SW 1271 (cell line): ENCODE measurements around the gene UNC45B.
"Not testable (repeated sequence)": the region's sequence is repeated elsewhere in the genome, so short reads cannot be mapped to it uniquely, and the experiment has no call there.

Source experiments
- DNase-seq, 2 experiments: peaks; one replicate each; lab custom pipeline; 2025; lab: John Stamatoyannopoulos, UW

Gene UNC45B, protein sequence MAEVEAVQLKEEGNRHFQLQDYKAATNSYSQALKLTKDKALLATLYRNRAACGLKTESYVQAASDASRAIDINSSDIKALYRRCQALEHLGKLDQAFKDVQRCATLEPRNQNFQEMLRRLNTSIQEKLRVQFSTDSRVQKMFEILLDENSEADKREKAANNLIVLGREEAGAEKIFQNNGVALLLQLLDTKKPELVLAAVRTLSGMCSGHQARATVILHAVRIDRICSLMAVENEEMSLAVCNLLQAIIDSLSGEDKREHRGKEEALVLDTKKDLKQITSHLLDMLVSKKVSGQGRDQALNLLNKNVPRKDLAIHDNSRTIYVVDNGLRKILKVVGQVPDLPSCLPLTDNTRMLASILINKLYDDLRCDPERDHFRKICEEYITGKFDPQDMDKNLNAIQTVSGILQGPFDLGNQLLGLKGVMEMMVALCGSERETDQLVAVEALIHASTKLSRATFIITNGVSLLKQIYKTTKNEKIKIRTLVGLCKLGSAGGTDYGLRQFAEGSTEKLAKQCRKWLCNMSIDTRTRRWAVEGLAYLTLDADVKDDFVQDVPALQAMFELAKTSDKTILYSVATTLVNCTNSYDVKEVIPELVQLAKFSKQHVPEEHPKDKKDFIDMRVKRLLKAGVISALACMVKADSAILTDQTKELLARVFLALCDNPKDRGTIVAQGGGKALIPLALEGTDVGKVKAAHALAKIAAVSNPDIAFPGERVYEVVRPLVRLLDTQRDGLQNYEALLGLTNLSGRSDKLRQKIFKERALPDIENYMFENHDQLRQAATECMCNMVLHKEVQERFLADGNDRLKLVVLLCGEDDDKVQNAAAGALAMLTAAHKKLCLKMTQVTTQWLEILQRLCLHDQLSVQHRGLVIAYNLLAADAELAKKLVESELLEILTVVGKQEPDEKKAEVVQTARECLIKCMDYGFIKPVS

DNA sequence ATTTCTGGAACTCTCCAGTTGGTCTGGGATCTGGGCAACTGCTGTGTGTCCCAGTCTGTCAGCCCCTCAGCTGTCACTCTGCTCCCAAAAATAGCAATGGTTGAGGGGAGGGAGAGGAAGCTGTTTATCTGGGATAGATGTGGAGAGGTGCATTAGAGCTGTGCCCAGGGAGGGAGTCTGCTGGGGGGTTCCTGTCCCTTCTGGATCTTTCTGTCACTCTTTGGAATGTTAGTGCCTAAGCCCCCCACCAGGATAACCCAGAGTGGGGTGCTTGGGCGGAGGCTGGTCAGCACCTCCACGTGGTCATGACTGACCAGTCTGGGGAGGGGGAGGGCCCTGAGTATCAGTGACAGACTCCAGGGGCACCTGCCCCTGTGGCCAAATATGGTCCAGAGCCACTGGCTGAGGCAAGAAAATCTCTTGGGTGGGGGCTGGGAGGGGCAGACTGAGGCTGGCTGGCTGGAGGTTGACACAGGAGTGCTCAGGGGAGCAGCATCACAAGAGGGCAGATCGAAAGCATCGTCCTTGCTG, at the start of gene UNC45B:
Gene UNC45B (plus strand): TSS at position 443 of the 531 bp plus-strand sequence. CDS start 447 bp downstream, outside the sequence.
- DNase-seq: no peak

DNA sequence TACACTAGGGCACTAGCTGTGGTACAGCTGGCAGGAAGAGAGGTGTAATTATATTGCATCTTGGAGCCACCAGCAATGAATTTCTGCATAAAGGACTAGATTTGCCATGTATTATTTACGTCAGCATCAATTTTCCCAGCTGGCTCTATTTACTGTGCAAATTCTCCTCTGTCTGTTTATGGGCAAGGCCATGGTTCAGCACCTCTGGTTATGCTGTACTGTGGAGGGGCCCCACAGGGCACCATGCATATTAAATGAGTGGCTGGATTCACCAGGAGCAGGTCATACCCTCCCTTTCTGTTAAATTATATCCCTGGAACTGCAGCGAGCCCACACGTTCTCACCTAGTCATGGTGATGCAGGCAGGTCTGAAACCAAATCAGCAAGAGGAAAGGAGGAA, 47.7 kb upstream of the UNC45B start:
- DNase-seq: no peak

DNA sequence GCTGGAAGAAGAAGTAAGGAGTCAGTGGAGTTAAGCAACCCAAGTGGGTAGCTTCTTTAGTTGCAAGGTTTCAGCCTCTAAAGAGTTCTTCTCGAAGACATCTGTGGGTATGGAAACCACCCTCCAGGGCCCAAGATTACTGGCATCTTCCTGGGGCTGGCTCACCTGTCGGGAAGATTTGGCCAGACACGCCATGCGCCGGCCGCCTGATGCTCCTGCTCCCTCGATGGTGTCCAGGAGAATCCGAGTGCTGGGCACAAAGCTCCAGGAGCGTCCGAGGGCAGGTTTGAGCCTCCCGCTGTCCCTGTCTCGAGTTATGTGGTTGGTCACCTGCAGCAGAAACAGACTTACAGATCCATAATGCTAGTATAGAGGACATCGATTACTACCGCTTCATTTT, 46.6 kb upstream of the UNC45B start:
- DNase-seq: no peak

DNA sequence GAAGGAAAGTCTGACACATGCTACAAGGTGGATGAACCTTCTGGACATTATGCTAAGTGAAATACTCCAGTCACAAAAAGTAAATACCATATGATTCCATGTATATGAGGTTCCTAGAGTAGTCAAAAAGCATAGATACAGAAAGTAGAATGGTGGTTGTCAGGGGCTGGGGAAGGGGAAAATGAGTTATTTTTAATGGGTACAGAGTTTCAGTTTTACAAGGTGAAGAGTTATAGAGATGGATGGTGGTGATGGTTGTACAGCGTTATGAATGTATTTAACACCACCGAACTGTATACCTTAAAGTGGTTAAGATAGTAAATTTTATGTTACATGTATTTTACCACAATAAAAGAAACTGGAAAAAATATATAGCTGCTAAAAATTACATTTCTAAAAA, 45.9 kb upstream of the UNC45B start:
- no peak for DNase-seq

DNA sequence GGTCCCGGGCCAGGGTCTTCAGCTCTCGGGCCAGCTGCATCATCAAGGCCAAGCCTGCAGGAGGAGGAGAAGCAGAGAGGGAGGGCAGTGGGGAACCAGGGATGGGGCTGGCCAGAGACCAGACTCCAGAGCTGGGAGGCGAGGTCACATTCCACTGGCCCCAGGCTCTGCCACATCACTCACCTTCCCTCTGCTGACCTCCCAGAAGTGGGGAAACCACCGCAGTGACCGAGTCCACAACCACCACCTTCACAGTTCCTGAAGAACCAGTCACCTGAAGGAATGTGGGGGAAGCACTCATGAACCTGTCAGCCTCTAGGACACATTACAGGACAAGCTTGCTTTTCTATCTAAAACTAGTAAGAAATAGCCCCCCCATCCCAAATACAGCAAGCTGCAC, 44.3 kb upstream of the UNC45B start:
- no peak for DNase-seq

DNA sequence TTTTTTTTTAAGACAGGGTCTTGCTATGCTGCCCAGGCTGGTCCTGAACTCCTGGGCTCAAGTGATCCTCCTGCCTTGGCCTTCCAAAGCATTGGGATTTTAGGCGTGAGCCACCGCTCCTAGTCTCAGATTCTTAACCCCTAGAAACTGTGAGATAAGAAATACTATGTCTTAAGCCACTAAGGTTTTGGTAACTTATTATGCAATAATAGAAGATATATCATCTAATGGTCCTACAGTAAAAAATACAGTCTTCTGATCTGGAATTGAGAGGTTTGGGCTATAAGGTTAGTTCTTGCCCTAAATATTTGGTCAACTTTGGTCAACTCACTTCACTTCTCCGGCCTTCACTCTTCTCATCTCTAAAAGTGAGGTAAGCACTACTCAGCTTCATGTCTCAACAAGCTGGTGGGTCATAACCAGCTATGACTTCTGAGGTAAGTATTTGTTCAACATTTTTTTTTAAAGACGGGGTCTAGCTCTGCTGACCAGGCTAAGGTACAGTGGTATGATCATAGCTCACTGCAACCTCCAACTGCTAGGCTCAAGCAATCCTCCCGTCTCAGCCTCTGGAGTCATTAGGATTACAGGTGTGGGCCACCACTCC, 42.7 kb upstream of the UNC45B start:
- DNase-seq: no peak

DNA sequence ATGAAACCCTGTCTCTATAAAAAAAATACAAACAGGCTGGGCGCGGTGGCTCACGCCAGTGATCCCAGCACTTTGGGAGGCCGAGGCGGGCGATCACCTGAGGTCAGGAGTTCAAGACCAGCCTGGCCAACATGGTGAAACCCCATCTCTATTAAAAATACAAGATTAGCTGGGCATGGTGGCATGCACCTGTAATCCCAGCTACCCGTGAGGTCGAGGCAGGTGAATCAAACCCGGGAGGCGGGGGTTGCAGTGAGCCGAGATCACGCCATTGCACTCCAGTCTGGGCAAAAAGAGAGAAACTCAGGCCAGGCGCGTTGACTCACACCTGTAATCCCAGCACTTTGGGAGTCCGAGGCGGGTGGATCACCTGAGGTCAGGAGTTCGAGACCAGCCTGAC, 36.8 kb upstream of the UNC45B start:
- not testable (repeated sequence) for DNase-seq

DNA sequence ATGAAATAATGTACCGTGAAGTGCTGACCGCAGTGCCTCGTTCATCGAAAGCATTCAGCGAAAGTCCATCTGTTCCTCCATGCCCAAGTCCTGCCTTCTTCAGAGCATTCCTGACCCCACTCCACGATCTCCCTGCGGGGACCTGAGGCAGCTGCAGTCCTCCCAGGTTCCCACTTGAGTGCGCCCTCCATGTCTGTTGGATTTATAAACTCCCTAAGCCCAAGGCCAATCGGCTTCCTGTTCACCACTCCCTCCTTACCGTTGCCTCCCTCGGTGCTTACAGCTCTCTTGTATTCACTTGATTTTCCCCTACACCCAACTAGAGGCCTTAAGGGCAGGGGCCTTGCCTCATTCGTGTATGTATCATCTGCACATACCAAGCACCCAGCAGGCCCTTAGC, 30.8 kb upstream of the UNC45B start:
- no peak for DNase-seq

DNA sequence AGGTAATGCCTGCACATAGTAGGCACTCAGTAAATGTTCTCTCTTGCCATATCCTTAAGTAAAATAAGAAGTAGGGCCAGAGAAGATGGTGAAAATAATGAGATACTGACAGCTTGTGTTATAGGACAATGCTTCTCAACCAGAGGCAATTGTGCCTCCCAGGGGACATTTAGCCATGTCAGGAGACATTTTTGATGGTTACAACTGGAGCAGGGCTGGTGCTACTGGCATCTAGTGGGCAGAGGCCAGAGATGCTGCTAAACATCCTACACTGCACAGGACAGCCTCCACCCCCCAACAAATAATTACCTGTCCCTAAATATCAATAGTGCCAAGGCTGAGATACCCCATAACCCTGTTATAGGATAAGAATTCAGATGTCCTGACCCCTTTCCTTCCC, 29.6 kb upstream of the UNC45B start:
- peak; percentile 23 to 52 for DNase-seq

DNA sequence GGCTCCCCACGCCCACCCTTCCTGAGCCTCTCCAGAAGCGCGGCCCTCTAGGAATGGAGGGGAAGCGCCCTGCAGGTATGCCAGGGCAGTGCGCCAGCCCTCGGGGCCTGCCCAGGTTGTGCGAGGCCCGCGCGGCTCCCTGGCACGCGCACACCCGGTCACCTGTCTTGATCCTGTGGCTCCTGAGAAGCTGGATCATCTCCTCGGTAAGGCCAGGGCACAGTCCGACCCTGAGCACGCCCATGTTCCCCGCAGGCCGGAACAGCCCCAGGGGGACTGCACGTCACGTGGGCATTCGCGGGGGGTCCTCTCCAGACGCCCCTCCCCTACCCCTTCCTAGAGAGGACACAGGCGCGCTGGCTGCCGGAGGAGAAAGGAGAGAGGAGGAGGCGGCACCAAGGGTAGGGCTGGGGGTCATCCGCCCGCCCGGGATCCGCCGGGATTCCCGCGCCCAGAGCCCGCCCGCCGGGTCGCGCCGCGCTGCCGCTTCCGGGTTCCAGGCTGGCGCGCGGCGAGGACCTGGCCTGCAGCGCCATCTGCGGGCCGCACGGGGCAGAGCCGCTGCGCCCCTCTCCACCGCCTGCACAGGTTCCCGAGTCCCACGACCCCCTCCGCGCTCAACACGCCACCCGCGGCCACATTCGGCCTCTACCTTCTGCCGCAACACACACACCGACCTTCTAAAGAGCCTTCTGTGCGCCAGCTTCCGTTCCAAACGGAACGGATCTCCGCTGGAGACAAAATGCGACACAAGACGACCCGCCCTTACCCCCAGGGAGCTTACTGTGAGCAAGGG, 28.0 kb upstream of the UNC45B start, which contains the start of gene RAD51D:
Gene RAD51D (minus strand): TSS at position 491 of the 796 bp plus-strand sequence. CDS start 247 bp downstream, at position 244.
- DNase-seq: peak; percentile 23 to 60

DNA sequence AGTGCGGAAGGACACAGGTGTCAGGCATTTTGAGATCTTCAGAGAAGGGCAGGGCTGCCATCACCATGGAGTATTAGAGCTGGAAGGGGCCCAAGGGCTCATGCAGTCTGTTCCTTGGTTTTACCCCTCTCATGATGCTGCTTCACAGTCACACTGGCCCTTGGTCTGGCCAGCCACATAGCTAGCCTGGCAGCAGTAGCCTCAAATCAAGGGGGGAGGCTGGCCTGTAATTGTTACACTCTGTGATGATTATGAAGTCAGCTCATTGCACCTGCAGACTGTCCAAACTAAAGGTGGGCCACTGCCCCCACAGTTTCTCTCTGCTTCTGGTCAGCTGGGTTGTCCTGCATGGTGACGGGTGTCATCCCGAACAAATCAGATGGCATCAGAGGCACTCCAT, 26.3 kb upstream of the UNC45B start, which contains the start of gene FNDC8:
Gene FNDC8 (plus strand): TSS at position 301 of the 400 bp plus-strand sequence. CDS start 79 bp downstream, at position 380.
- no peak for DNase-seq

DNA sequence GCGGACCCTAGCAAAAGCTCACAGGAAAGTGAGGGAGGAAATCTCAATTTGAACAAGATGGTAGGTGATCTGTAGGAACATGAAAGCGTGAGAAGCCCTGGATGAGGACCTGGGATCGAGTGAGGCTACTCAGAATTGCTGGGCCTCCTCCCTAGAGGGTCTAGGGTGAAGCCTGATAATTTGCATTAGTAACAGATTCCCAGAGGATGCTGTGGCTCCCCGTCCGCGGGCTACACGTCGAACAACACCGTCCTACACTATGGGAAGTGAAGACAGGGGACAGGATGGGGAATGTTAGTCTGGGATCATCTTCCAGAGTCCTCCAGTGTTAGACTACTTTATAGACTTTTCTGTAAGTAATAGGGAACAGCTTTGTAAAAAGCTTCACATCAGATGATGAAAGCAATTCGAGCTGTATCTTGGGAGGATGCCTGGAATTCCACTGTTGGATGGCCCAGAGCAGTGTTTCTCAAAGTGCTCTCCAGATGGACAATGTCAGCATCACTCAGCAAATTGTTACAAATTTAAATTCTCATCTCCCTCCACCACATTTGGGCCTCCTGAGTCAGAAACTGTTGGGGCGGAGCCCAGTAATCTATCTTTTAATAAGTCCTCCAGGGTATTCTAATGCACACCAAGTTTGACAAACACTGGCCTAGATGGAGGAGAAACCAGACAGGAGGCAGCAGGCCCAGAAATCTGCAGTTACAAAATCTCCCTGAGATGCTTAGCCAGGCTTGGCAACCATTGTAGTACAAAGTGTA, 19.7 kb upstream of the UNC45B start:
- no peak for DNase-seq

DNA sequence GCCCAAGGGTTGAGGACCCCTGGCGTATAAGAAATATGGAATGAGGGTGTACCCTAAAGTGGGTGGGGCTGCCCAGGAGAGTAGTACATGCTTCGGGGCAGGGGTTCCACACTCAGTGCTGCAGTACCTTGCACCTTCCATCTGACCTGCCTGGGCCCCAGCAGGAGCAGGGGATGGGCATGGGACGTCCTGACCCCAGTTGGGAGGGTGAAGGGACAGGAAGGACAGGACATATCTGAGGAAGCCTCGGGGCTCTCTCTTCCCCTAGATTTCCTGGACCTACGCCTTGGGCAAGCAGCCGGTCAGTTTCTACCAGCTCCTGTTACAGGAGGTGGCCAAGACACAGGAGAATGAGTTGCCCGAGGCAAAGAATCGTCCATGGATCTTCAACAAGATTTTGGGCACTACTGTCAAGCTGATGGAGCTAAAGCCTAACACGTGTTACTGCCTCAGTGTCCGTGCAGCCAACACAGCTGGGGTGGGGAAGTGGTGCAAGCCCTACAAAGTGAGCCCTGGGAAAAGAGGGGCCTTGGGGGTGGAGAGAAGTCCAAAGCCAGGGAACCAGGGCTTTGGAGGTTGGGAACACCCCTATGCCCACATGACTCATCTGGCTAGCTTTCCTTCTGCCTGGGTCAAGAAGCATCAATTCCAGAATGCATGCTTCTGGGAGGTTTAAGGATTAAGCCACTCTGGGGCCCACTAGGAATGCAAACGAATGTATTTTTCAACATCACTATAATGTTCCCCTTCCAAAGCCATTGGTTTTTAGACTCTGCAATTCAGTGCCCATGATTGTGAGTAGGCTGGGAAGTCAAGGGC, 18.3 kb upstream of the UNC45B start:
- DNase-seq: no peak

DNA sequence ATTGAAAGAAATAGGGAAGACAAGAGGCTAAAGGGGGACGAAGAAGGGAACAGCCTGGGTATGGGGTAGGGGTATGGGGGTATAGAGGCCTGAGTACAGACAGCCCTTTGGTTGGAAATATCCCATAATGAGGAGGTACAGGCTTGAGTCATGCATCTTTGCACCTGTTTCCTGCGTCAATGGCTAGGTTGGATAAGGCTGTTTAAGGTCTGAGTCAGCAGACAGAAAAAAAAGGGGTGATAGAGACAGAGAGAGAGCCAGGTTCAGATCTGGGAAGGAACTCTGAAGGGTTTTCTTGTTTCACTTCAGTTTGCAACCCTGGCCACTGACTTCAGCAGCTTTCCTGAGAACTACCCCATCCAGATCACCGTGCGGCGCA, 17.7 kb upstream of the UNC45B start:
- DNase-seq: no peak

DNA sequence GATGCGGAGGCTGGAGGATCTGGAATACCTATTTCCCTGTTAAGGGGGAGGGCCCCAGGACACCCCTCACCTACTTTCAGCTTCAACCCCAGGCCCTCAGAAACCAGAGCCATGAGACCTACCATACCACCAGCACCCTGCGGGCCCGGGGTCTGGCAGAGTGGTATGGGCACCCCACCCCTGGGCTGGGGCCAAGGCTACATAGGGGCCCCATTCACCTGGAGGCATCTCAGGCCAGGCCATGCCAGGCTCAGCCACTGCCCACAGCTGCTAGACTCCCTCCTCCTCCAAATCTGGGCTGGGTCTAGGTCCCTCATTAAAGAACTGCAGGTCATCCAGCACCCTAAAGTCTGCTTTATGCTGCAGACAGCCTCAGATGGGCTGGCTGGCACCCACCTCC, 17.2 kb upstream of the UNC45B start:
- DNase-seq: no peak

DNA sequence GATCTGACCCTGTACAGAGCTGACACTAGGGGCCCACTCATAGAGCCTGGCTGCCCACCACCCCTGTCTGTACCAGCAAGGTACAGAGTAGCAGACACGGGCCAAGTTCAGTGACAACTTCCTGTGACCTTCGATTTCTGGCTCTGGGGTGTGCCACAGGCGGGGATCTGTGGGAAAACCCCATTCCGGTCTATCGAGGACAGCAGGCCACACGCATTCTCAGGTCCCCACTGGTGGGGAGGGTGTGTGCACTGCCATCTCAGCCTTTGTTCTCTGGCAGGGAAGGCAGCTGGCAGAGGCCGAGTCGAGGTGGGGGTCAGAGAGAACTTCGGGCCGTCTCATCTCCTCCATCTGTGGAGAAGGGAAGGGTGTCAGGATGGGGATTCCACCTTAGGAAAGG, 15.5 kb upstream of the UNC45B start:
- DNase-seq: no peak

DNA sequence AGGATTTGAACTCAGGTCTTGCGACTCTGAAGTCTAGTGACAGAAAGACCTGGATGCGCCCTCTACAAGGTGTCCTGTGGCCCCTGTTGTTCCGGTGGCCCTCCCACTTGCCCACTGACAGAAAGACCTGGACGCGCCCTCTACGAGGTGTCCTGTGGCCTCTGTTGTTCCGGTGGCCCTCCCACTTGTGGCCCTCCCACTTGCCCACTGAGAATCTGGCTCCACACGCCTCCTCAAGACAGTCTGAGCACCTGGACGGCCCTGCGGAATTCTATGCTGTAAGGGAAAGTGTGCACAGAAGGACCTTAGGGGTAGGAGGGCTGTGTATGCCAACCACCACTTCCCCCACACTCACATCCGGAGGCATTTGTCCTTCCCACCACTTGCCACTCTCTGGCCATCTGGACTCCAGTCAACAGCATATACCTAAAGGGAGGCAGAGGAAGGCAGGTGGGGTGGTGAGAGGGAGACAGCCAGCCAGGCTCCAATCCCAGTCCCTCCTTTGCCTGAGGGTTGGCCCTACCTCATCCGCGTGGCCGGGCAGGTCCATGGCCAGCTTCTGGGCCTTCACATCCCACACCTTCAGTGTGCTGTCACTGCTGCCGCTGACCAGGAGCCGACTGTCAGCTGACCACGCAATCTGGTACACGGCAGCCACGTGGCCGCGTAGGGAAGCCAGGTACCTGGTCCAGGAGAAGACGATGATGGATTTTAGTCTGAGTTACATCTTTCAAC, 14.6 kb upstream of the UNC45B start:
- no peak for DNase-seq

DNA sequence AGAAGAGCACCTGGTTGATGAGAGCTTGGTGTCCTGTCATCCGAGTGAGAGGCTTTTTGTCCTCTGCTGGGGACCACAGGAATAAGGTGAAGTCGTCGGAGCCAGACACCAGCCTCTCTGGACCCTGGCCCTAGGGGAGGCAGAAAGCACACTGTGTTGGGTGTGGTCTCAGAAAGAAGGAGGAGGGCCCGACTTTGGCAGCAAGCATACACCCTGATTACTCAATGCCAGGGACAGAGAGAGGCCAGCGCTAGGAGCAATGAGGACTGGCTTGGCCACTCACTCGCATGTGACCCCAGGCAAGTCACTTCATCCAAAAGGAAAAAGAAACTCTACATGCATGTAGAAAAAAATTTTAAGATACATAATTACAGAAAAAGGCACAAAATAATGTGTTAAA, 12.3 kb upstream of the UNC45B start:
- no peak for DNase-seq

DNA sequence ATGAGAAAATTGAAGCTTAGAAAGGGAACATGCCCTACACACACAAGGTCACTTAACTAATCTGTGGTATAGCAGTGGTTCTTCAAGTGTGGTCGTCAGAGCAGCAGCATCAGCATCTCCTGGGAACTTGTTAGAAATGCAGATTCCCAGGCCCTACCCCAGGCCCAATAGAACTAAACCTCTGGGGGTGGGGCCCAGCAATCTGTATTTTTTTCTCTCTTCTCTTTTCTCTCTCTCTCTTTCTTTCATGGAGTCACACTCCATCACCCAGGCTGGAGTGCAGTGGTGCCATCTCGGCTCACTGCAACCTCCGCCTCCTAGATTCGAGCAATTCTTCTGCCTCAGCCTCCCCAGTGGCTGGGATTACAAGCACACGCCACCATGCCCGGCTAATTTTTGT, 9.4 kb upstream of the UNC45B start:
- no peak for DNase-seq
